IMR-90 (cell line): Measurements from ENCODE around the gene FANCM.

Experiments used
- BHLHE40 ChIP-seq: fragments of 150-350 bp; IDR thresholded peaks from 2 replicates; pipeline ENCODE4 v1.6.1; 2016; ENCODE audit warnings: mild to moderate bottlenecking, low read depth, low read length
- MAZ ChIP-seq: IDR thresholded peaks from 2 replicates; pipeline ENCODE4 v1.6.1; 2012; ENCODE audit warnings: low read depth, mild to moderate bottlenecking, low read length, improper control_type of control experiment, moderate library complexity, borderline replicate concordance
- SMC3 ChIP-seq: fragments of 150-350 bp; IDR thresholded peaks from 2 replicates; pipeline ENCODE4 v1.6.1; 2016; ENCODE audit warnings: low read depth, mild to moderate bottlenecking, antibody characterized with exemption, low read length, moderate library complexity
- TF ChIP-seq, protein P1 (sequence below): conservative IDR thresholded peaks from 2 replicates; pipeline ENCODE4 v1.5.1; 2012; ENCODE audit warnings: mild to moderate bottlenecking, low read depth, low read length, improper control_type of control experiment

DNA sequence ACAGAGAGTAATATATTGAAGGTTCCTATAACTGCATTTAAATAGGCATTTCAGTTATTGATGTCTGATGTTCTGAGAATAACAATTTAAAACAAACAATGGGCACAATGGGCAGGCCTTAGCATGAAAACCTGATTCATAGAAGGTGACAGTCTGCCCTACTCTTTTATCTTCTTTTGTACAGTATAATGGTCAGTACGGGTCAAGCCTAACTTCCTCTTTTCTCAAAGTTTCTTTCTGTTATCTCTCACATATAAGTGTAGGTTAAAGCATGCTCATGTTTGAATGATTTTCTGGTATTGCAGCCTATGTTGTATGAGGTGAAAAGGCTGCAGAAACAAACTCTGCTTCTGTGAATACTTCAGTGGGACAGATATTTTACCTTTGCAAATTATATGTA lies 15.6 kb upstream of the FANCM start:
- TF ChIP-seq, protein P1, sequence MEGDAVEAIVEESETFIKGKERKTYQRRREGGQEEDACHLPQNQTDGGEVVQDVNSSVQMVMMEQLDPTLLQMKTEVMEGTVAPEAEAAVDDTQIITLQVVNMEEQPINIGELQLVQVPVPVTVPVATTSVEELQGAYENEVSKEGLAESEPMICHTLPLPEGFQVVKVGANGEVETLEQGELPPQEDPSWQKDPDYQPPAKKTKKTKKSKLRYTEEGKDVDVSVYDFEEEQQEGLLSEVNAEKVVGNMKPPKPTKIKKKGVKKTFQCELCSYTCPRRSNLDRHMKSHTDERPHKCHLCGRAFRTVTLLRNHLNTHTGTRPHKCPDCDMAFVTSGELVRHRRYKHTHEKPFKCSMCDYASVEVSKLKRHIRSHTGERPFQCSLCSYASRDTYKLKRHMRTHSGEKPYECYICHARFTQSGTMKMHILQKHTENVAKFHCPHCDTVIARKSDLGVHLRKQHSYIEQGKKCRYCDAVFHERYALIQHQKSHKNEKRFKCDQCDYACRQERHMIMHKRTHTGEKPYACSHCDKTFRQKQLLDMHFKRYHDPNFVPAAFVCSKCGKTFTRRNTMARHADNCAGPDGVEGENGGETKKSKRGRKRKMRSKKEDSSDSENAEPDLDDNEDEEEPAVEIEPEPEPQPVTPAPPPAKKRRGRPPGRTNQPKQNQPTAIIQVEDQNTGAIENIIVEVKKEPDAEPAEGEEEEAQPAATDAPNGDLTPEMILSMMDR = no peak
- TF ChIP-seq BHLHE40 (no peak), SMC3 (no peak), MAZ (no peak)
